GM23338 (cell line): ENCODE results near the gene OR5AR1.
"Not testable (repeated sequence)": the region's sequence is repeated elsewhere in the genome, so short reads cannot be mapped to it uniquely, and the experiment has no call there.

Source experiments
- CREB1 ChIP-seq: fragments of 250-450 bp; sonication (Bioruptor Pico); IDR thresholded peaks from 2 replicates; pipeline ENCODE4 v1.5.0; 2020; ENCODE audit warnings: low read depth, mild to moderate bottlenecking, moderate library complexity
- ETS1 ChIP-seq: IDR thresholded peaks from 2 replicates; pipeline ENCODE4 v1.6.1; 2016; ENCODE audit warnings: antibody characterized with exemption
- EZH2 ChIP-seq: fragments of 200-600 bp; sonication (generic); IDR thresholded peaks from one replicate; pipeline ENCODE4 v1.8.0; 2017; ENCODE audit warnings: antibody characterized with exemption, mild to moderate bottlenecking, low read depth; ENCODE audit not compliant: unreplicated experiment
- EZH2phosphoT487 ChIP-seq: fragments of 200-600 bp; sonication (generic); IDR thresholded peaks from one replicate; pipeline ENCODE4 v1.8.1; 2018; ENCODE audit warnings: antibody characterized with exemption; ENCODE audit not compliant: unreplicated experiment
- JUNB ChIP-seq: IDR thresholded peaks from one replicate; pipeline ENCODE4 v1.6.1; 2016; ENCODE audit warnings: antibody characterized with exemption; ENCODE audit not compliant: unreplicated experiment
- POLR2AphosphoS5 ChIP-seq: IDR thresholded peaks from 2 replicates; pipeline ENCODE4 v1.6.1; 2016; ENCODE audit warnings: antibody characterized with exemption, low read depth
- ZNF331 ChIP-seq: fragments of 250-450 bp; sonication (Bioruptor Pico); IDR thresholded peaks from 2 replicates; pipeline ENCODE4 v1.5.0; 2020; ENCODE audit warnings: low read depth, mild to moderate bottlenecking, moderate library complexity
- TF ChIP-seq, protein P1 (sequence below), 2 experiments: fragments of 200-600 bp in 1 of 2; sonication (generic) in 1 of 2; conservative IDR thresholded peaks; 2 replicates each; pipeline versions ENCODE4 v1.5.1 to v1.6.1; 2016 to 2017; ENCODE audit warnings: antibody characterized with exemption in 2 of 2, low read depth in 2 of 2, mild to moderate bottlenecking in 2 of 2, moderate library complexity in 1 of 2
- TF ChIP-seq, protein P2 (sequence below): IDR thresholded peaks from one replicate; pipeline ENCODE4 v1.6.1; 2018; ENCODE audit warnings: antibody characterized with exemption; ENCODE audit not compliant: unreplicated experiment

DNA sequence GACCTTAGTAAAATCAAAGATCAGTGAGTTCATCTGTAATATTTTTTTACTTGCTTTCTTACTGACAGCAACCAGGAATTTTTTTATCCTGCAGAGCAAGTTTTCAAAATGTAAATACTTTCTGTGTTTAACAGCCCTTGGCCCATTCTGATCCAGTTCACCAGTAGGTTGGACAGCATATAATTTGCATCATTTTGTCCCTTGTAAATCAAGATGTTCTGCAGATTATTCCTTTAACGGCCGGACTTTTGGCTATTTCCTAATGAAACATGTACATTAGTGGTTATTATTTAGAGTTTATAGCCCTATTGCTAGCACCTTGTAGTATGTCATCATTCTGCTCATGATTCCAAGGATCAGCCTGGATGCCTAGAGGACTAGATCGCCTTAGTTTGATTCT, 27.7 kb downstream of the OR5AR1 start:
- TF ChIP-seq, protein P1, sequence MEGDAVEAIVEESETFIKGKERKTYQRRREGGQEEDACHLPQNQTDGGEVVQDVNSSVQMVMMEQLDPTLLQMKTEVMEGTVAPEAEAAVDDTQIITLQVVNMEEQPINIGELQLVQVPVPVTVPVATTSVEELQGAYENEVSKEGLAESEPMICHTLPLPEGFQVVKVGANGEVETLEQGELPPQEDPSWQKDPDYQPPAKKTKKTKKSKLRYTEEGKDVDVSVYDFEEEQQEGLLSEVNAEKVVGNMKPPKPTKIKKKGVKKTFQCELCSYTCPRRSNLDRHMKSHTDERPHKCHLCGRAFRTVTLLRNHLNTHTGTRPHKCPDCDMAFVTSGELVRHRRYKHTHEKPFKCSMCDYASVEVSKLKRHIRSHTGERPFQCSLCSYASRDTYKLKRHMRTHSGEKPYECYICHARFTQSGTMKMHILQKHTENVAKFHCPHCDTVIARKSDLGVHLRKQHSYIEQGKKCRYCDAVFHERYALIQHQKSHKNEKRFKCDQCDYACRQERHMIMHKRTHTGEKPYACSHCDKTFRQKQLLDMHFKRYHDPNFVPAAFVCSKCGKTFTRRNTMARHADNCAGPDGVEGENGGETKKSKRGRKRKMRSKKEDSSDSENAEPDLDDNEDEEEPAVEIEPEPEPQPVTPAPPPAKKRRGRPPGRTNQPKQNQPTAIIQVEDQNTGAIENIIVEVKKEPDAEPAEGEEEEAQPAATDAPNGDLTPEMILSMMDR (conservative IDR thresholded peaks at IDR 0.05; ENCODE audit: low read depth in 2 of 2): not testable (repeated sequence)
- TF ChIP-seq EZH2; EZH2phosphoT487; POLR2AphosphoS5; ETS1; JUNB; CREB1; ZNF331 (CRISPR knock-in tag): not testable (repeated sequence)
- TF ChIP-seq, protein P2, sequence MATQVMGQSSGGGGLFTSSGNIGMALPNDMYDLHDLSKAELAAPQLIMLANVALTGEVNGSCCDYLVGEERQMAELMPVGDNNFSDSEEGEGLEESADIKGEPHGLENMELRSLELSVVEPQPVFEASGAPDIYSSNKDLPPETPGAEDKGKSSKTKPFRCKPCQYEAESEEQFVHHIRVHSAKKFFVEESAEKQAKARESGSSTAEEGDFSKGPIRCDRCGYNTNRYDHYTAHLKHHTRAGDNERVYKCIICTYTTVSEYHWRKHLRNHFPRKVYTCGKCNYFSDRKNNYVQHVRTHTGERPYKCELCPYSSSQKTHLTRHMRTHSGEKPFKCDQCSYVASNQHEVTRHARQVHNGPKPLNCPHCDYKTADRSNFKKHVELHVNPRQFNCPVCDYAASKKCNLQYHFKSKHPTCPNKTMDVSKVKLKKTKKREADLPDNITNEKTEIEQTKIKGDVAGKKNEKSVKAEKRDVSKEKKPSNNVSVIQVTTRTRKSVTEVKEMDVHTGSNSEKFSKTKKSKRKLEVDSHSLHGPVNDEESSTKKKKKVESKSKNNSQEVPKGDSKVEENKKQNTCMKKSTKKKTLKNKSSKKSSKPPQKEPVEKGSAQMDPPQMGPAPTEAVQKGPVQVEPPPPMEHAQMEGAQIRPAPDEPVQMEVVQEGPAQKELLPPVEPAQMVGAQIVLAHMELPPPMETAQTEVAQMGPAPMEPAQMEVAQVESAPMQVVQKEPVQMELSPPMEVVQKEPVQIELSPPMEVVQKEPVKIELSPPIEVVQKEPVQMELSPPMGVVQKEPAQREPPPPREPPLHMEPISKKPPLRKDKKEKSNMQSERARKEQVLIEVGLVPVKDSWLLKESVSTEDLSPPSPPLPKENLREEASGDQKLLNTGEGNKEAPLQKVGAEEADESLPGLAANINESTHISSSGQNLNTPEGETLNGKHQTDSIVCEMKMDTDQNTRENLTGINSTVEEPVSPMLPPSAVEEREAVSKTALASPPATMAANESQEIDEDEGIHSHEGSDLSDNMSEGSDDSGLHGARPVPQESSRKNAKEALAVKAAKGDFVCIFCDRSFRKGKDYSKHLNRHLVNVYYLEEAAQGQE: not testable (repeated sequence)
